HG03095 (cell line): ENCODE data around the gene TOR2A.
"Not testable (repeated sequence)": the region's sequence is repeated elsewhere in the genome, so short reads cannot be mapped to it uniquely, and the experiment has no call there.

ENCODE experiments used
- ATAC-seq: cut with Tn5 transposase; IDR thresholded peaks from one replicate; pipeline ENCODE4 v1.9.1; 2021; ENCODE audit warnings: moderate library complexity; ENCODE audit not compliant: unreplicated experiment

TOR2A gene

DNA sequence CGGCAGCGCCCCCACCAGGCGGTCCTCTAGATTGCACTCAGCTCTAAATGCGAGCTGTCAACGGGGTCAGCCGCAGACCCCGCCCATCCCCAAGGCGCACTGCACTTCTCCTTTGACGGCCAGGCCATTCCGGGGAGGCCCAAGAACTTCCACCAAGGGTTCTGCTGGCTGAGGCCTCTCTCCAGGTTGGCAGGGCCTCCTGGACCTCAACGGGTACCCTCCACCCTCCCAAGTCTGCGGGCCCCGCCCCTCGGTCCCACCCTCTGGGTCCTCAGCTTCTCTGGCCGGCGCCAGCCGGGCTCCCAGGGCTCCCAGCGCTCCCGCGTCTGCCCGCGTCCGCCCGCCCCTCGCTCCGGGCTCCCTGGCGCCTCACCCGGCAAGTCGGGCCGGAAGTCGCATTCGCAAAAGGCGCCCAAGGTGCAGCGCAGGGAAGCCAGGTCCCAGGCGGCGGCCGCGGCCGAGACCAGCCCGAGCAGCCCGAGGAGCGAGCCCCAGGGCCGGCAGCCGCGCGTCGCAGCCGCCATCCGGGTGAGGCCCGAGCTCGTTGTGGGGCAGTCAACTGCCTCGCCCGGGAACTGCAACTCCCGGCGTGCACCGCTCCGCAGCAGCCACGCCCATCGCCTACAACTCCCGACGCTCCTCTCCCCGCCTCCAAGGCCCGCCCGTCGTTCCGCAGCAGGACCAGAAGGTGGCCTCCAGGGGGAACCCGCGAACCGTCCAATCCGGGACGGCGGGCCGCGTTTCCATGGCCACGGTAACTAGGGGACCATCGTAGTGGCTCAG is at the start of gene TOR2A:
Gene TOR2A, minus strand, starts transcription at position 548 of the 783 bp plus-strand sequence. Its CDS starts 24 bp downstream, at position 524.
- ATAC-seq, result peak; percentile 78

GRCh38 chr9:127783111-127784008 is 48.3 kb upstream of the TOR2A start:
- no peak for ATAC-seq

GRCh38 chr9:127781806-127782205 is 46.7 kb upstream of the TOR2A start:
- no peak for ATAC-seq

- ATAC-seq, result not testable (repeated sequence)
Measured at GRCh38 chr9:127780909-127781308, 45.8 kb upstream of the TOR2A start.

DNA sequence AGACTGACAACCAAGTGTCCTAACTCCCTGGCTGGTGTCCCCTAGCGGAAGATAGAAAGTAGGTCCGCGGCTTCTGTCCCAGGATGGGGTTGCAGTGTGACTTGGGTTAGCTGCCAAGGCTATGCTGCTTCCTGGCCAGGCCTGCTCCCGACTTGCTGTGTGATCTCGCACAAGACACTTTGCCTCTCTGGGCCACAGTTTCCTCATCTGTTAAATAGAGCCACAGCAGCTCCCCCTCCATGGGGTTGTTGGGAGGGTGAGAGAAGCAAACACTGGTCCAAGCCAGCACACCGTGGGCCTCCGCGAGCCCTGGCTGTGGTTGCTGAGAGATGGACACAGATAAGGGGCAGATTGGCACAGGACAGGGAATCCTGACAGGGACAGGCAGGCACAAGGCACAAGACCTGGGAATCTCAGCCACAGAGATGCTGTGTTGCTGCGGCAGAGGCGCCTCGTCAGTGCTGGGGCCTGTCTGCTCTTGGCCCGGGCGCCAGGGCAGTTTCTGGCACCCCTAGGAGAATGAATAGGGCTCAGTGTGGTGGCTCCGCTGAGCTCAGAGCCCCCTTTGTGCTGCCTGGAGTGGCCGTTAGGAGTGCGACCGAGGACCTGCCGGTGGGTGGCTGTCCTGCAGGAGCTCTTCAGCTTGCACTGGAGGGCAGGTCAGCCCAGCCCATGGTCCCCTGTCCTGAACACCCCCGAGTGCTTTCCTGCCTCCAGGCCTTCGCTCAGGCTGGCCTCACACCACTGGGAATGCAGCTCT is 45.2 kb upstream of the TOR2A start:
- ATAC-seq, result no peak

- peak; percentile 48 for ATAC-seq
Measured at GRCh38 chr9:127779136-127779981, 44.3 kb upstream of the TOR2A start.

- peak; percentile 30 for ATAC-seq
Measured at GRCh38 chr9:127778280-127779135, 43.4 kb upstream of the TOR2A start, which contains the start of gene SH2D3C. SH2D3C (minus strand) TSS chr9:127778666; CDS start chr9:127778627, 39 bp downstream.

DNA sequence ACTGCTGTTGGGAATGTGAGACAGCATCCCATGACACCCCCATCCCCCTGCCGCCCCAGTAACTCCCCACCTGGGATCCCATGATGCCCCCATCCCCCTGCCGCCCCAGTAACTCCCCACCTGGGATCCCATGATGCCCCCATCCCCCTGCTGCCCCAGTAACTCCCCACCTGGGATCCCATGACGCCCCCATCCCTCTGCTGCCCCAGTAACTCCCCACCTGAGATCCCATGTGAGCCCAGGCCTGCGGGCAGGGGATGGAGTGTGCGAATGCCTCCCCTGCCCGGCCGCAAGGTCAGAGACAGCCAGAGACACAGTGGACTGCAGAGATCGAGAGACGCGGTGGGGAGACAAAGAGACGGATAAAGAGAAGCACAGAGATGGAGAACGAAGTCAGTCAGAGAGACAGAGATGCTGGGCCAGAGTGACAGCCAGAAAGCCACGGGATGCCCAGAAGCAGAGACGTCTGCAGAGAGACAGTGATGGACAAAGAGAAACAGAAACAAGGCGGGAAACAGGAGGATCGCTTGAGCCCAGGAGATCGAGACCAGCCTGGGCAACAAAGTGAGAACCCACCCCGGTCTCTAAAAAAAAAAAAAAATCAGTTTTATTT is 42.4 kb upstream of the TOR2A start:
- ATAC-seq, result no peak

GRCh38 chr9:127776924-127777289 is 41.8 kb upstream of the TOR2A start:
- no peak for ATAC-seq

- no peak for ATAC-seq
Measured at GRCh38 chr9:127776195-127776923, 41.3 kb upstream of the TOR2A start.

DNA sequence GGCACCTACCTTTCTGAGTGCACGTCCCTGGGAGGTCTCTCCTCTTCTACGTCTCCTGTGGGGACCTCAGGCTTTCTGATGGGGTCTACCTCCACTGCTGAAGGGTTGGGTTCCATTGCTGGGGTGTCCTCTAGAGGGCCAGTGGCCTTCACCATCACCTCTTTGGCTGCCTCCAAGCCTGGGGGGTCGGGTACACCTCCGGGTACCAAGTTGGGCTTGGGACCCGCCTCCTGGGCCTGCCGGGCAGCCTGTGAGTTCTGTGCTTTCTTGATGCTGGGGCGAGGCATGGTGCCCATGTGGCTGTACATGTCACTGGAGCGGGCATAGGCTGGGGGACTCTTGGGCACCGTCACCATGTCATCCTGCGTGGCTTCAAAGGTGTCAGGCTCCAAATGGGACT is 38.9 kb upstream of the TOR2A start:
- no peak for ATAC-seq

DNA sequence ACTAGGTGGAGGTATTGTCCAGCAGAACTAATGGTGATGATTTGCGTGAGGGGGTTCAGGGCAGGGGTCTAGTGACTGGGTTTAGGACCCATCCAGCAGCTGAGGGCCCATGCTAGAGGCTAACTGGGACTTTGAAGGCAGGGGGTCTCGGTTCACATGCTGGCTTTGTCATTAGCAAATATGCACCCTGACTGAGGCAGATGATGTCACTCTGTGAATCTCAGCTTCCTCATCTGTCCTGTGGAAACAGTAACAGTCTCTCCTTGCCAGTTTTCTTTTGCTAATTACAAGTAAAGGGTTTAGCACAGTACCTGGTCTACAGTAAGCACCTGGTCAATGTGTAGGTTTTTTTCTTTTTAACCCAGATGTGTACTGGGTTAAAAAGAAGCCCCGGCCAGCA is 38.2 kb upstream of the TOR2A start:
- ATAC-seq, result no peak

DNA sequence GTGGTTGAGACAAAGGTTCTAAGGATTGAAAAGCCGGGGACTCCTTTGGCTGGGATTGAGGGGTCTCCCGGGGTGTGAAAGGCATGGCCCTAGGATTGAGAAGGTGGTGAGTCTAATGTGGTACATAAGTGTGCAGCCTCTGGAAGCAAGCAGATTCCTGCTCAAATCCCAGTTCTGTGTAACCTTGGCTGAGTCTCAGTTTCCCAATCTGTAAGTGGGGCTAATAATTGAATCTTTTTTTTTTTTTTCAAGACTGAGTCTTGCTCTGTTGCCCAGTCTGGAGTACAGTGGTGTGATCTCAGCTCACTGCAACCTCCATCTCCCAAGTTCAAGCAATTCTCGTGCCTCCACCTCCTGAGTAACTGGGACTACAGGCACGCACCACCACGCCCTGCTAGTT is 37.5 kb upstream of the TOR2A start:
- no peak for ATAC-seq

DNA sequence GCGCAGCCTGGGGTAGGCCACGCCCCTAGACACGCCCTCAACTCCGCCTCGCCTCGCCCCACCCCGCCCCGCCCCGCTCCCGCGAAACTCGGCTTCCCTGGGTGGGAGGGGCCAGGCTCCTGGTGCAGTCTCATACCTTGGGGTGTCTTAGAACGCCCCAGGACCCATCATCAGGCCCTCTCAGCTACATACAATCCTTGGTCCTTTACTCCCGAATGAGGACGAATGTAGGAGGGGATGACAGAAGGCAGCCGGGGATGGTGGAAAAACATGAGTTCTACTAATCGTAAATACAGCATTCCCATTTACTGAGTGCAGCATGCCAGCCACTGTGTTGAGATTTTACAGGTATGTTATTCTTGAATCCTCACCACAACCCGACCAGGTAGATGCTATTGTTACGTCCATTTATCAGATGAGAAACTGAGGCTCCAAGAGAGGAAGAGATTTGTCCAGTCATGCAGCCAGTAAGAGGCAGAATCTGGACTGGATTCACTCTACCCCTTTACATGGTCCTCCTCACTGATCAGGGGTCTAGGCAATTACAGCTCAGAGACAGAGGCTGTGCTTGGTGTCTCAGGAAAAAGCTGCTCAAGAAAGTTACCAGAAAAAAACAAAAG is 36.6 kb upstream of the TOR2A start:
- no peak for ATAC-seq

DNA sequence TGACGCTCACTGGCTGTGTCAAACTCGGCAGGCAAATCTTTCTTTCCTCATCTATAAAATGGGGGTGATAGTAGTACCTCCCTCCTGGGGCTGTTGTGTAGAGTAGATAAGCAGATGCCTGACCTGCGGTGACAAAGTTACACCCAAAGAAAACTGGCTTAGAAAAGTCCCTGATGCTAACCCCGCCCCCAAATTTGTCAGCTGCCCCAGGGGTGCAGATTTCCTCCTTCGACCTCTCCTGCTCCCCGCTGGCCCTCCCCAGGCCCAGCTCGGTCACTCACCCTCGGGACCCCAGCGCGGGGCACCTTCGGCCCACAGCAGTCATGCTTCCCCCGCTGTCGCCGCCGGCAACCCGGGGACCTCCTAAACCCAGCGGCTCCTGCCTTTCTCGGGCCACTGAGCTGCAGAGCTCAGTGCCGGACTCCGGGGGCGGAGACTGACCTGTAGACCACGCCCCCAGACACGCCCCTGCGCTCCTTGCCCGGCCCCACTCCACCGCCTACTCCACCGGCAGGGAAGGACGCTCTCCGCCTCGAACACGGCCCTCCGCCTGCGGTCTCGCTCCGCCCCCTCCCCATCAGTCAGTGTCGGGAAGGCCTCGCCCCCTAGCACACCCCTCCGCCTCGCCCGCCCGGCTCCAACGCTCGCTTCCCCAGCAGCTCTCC is 35.9 kb upstream of the TOR2A start:
- ATAC-seq, result peak; percentile 83

DNA sequence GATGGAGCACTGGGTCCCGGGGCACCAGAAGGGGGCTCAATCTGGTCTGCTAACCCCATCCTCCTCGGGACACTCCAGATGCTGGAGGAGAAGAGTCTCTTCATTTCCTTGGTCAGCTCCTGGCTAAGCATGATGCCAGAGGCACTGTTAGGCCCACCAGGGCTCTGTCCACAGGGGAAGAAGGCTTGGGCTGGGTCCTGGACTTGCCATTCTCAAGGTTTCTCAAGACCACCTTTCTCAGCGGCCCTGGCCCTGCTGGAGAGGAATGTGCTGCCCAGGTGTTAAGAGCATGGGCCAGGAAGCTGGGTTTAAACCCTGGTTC is 35.5 kb upstream of the TOR2A start:
- ATAC-seq, result no peak

- ATAC-seq, result no peak
Measured at GRCh38 chr9:127769929-127770582, 35.0 kb upstream of the TOR2A start.
